A549 treated with CpdA at 1 μM for 4 hours (cell line): Measurements from ENCODE around the gene FAM219B. TPM values are rescaled to one million over a fixed set of nuclear protein-coding genes. Genes with fewer than 3 reads are reported as not detected.

ENCODE experiments used
- total RNA-seq: library from RNA; stranded (reverse); fragments of 200-300 nt; extraction: Qiagen RNA extraction; gene quantifications from 5 replicates; pipeline ENCODE4 v1.2.3, GENCODE V29; 2022; ENCODE audit warnings: low read depth

The FAM219B gene, protein sequence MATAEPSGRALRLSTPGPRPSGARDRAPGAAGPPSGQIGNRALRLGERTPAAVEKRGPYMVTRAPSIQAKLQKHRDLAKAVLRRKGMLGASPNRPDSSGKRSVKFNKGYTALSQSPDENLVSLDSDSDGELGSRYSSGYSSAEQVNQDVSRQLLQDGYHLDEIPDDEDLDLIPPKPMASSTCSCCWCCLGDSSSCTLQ
- total RNA-seq, result 32.6 to 36.5 TPM (median 33.6 TPM) in 5 replicates

DNA sequence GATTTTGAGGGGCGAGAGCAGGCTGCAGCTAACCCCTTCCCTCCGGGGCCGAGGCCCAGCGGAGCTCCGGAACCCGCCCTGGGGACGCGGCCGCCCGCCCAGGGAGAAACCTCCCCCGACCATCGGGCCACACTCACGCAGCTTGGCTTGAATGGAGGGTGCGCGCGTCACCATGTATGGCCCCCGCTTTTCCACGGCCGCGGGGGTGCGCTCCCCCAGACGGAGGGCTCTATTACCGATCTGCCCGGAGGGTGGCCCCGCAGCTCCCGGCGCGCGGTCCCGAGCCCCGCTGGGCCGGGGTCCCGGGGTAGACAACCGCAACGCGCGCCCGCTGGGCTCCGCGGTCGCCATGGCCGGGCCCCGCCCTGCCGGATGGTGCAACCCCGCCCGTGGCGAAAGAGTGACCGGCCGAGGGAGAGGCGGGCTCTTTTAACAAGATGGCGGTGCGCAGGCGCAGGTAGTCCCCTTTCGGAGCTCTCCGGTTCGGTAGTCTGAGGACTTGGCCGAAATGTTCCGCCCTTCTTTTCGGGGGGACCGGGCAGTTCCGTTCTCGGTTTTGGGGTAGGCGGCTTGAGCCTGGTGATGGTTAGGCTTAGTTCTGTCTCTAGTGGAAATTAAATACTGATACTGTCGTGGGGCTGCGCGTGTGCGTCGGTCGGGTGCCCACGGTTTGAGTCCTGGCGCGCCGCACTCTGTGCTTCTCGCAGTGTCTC, at the start of gene FAM219B:
Gene FAM219B (minus strand): TSS at position 402 of the 713 bp plus-strand sequence. CDS start 51 bp downstream, at position 351.

GRCh38 chr15:74937590-74938371, 31.1 kb upstream of the FAM219B start, which contains the start of gene COX5A:
TSS of gene COX5A (minus strand) at chr15:74938073. CDS start at chr15:74938014, 59 bp downstream.

GRCh38 chr15:74889883-74890664, 16.6 kb downstream of the FAM219B start, which contains the start of gene MPI:
TSS of gene MPI (plus strand) at chr15:74890042. CDS start at chr15:74890074, 32 bp downstream.

GRCh38 chr15:74873036-74873755, 33.5 kb downstream of the FAM219B start, which contains the start of gene SCAMP2:
TSS of gene SCAMP2 (minus strand) at chr15:74873365. CDS start at chr15:74873255, 110 bp downstream.

Other genes starting within 250 kb of the FAM219B start
- 18.5 to 24.0 TPM (median 19.8 TPM) in 5 replicates for gene EDC3, start 210.8 kb downstream of the FAM219B start, total RNA-seq
- 1.1 to 2.1 TPM (median 2.0 TPM) in 5 replicates for gene CYP1A1, start 181.3 kb downstream of the FAM219B start, total RNA-seq
- not detected in 5 replicates for gene CYP1A2, start 158.0 kb downstream of the FAM219B start, total RNA-seq
- 57.6 to 72.3 TPM (median 65.0 TPM) in 5 replicates for gene CSK, start 124.8 kb downstream of the FAM219B start, total RNA-seq
- not detected in 5 replicates for gene LMAN1L, start 94.0 kb downstream of the FAM219B start, total RNA-seq
- not detected in 5 replicates for gene CPLX3, start 80.2 kb downstream of the FAM219B start, total RNA-seq
- 30.7 to 46.1 TPM (median 35.7 TPM) in 5 replicates for gene ULK3, start 63.7 kb downstream of the FAM219B start, total RNA-seq
- 57.1 to 68.8 TPM (median 66.9 TPM) in 5 replicates for gene SCAMP2, start 33.5 kb downstream of the FAM219B start, total RNA-seq
- gene MPI, start 16.8 kb downstream of the FAM219B start, total RNA-seq, result 27.0 to 35.8 TPM (median 34.1 TPM) in 5 replicates
- 459 to 606 TPM (median 556 TPM) in 5 replicates for gene COX5A, start 31.2 kb upstream of the FAM219B start, total RNA-seq
- 18.9 to 28.8 TPM (median 27.3 TPM) in 5 replicates for gene RPP25, start 49.9 kb upstream of the FAM219B start, total RNA-seq
- gene SCAMP5, start 88.7 kb upstream of the FAM219B start, total RNA-seq, result 13.8 to 15.2 TPM (median 14.6 TPM) in 5 replicates
- 16.9 to 21.9 TPM (median 18.6 TPM) in 5 replicates for gene PPCDC, start 116.7 kb upstream of the FAM219B start, total RNA-seq